ENCODE results near the gene NBPF4.

NBPF4 gene

GRCh38 chr1:108194051-108194450 lies 49.8 kb downstream of the NBPF4 start:
- H2AK5ac ChIP-seq (ENCODE audit: low read length) = no peak overlapping the region
- no peak overlapping the region for H3K56ac ChIP-seq (ENCODE audit: low read length)
- no peak overlapping the region for H3K4ac ChIP-seq (ENCODE audit: low read depth, low read length)
- H3K36me3 ChIP-seq (ENCODE audit: control insufficient read depth, insufficient read depth, low read length) = peaks cover 4% of the 10 kb centered on the region
- H3K23ac ChIP-seq (ENCODE audit: low read length) = no peak overlapping the region
- H3K18ac ChIP-seq (ENCODE audit: low read length) = no peak overlapping the region
- peaks cover 26% of the 10 kb centered on the region for H3K79me1 ChIP-seq (ENCODE audit: low read length)
- no peak overlapping the region for H3K27ac ChIP-seq (ENCODE audit: low read depth, low read length)
- WGBS (ENCODE audit: extremely low coverage, insufficient coverage, low lambda C conversion rate) = no CpG with 5 or more reads among the region's 1 CpG
- H3K4me2 ChIP-seq (ENCODE audit: low read length) = no peak overlapping the region
- H3K79me2 ChIP-seq (ENCODE audit: control insufficient read depth, insufficient read depth, low read length) = peaks cover 61% of the 10 kb centered on the region
- DNase-seq = no peak
- H4K8ac ChIP-seq (ENCODE audit: low read depth, low read length) = no peak overlapping the region
- H4K5ac ChIP-seq (ENCODE audit: low read length) = no peak overlapping the region
- peaks cover 2% of the 10 kb centered on the region for H3K4me1 ChIP-seq (ENCODE audit: control insufficient read depth, low read depth, low read length)
- no peaks in the 10 kb centered on the region for H3K27me3 ChIP-seq (ENCODE audit: insufficient read depth, low read length, poor library complexity)
- no peak overlapping the region for H3K9ac ChIP-seq (ENCODE audit: low read length)
- H2BK15ac ChIP-seq (replicated peaks; ENCODE audit: low read depth) = no peak overlapping the region
- no peak overlapping the region for H3K4me3 ChIP-seq (ENCODE audit: low read length)
- no peak overlapping the region for H2BK5ac ChIP-seq (ENCODE audit: low read length)
- no peak overlapping the region for H2BK120ac ChIP-seq (ENCODE audit: low read depth, low read length)

- Histone ChIP-seq H3K4me2 (ENCODE audit: low read length) (no peak overlapping the region), H3K4me1 (ENCODE audit: control insufficient read depth, low read depth, low read length) (peaks cover 2% of the 10 kb centered on the region), H3K27me3 (ENCODE audit: insufficient read depth, low read length, poor library complexity) (no peaks in the 10 kb centered on the region), H3K4ac (ENCODE audit: low read depth, low read length) (no peak overlapping the region), H3K79me2 (ENCODE audit: control insufficient read depth, insufficient read depth, low read length) (peaks cover 63% of the 10 kb centered on the region), H3K56ac (ENCODE audit: low read length) (no peak overlapping the region), H4K5ac (ENCODE audit: low read length) (no peak overlapping the region), H4K8ac (ENCODE audit: low read depth, low read length) (no peak overlapping the region), H3K4me3 (ENCODE audit: low read length) (no peak overlapping the region), H3K9ac (ENCODE audit: low read length) (no peak overlapping the region), H2BK15ac (replicated peaks; ENCODE audit: low read depth) (no peak overlapping the region), H3K36me3 (ENCODE audit: control insufficient read depth, insufficient read depth, low read length) (peaks cover 4% of the 10 kb centered on the region), H2BK120ac (ENCODE audit: low read depth, low read length) (no peak overlapping the region), H3K23ac (ENCODE audit: low read length) (no peak overlapping the region), H3K18ac (ENCODE audit: low read length) (no peak overlapping the region), H3K27ac (ENCODE audit: low read depth, low read length) (no peak overlapping the region), H2AK5ac (ENCODE audit: low read length) (no peak overlapping the region), H3K79me1 (ENCODE audit: low read length) (peaks cover 26% of the 10 kb centered on the region), H2BK5ac (ENCODE audit: low read length) (no peak overlapping the region)
- WGBS (ENCODE audit: extremely low coverage, insufficient coverage, low lambda C conversion rate) = no CpG with 5 or more reads among the region's 1 CpG
- no peak for DNase-seq
These were observed 50.5 kb downstream of the NBPF4 start for GRCh38 chr1:108193333-108193732.

GRCh38 chr1:108192581-108192980 lies 51.3 kb downstream of the NBPF4 start:
- no peak overlapping the region for H2BK120ac ChIP-seq (ENCODE audit: low read depth, low read length)
- no peak overlapping the region for H3K4ac ChIP-seq (ENCODE audit: low read depth, low read length)
- no peak overlapping the region for H4K8ac ChIP-seq (ENCODE audit: low read depth, low read length)
- H3K9ac ChIP-seq (ENCODE audit: low read length) = no peak overlapping the region
- H4K5ac ChIP-seq (ENCODE audit: low read length) = no peak overlapping the region
- no peaks in the 10 kb centered on the region for H3K27me3 ChIP-seq (ENCODE audit: insufficient read depth, low read length, poor library complexity)
- no peak overlapping the region for H3K27ac ChIP-seq (ENCODE audit: low read depth, low read length)
- no peak overlapping the region for H2BK5ac ChIP-seq (ENCODE audit: low read length)
- no CpG with 5 or more reads among the region's 28 CpGs for WGBS (ENCODE audit: extremely low coverage, insufficient coverage, low lambda C conversion rate)
- no peak overlapping the region for H3K18ac ChIP-seq (ENCODE audit: low read length)
- peaks cover 28% of the 10 kb centered on the region for H3K79me1 ChIP-seq (ENCODE audit: low read length)
- no peak overlapping the region for H2BK15ac ChIP-seq (replicated peaks; ENCODE audit: low read depth)
- no peak for DNase-seq
- H3K4me1 ChIP-seq (ENCODE audit: control insufficient read depth, low read depth, low read length) = no peaks in the 10 kb centered on the region
- no peak overlapping the region for H3K4me2 ChIP-seq (ENCODE audit: low read length)
- H3K23ac ChIP-seq (ENCODE audit: low read length) = no peak overlapping the region
- H3K4me3 ChIP-seq (ENCODE audit: low read length) = no peak overlapping the region
- peaks cover 4% of the 10 kb centered on the region for H3K36me3 ChIP-seq (ENCODE audit: control insufficient read depth, insufficient read depth, low read length)
- H3K79me2 ChIP-seq (ENCODE audit: control insufficient read depth, insufficient read depth, low read length) = peaks cover 60% of the 10 kb centered on the region
- no peak overlapping the region for H2AK5ac ChIP-seq (ENCODE audit: low read length)
- H3K56ac ChIP-seq (ENCODE audit: low read length) = no peak overlapping the region

- peaks cover 51% of the 10 kb centered on the region for H3K79me2 ChIP-seq (ENCODE audit: control insufficient read depth, insufficient read depth, low read length)
- no peaks in the 10 kb centered on the region for H3K27me3 ChIP-seq (ENCODE audit: insufficient read depth, low read length, poor library complexity)
- no peak overlapping the region for H3K56ac ChIP-seq (ENCODE audit: low read length)
These were observed 53.0 kb downstream of the NBPF4 start for GRCh38 chr1:108190686-108191416.

GRCh38 chr1:108190001-108190634 lies 53.8 kb downstream of the NBPF4 start:
- H2BK120ac ChIP-seq (ENCODE audit: low read depth, low read length) = no peak overlapping the region
- H3K9ac ChIP-seq (ENCODE audit: low read length) = no peak overlapping the region
- no peak overlapping the region for H3K27ac ChIP-seq (ENCODE audit: low read depth, low read length)
- no peak for DNase-seq
- H3K4ac ChIP-seq (ENCODE audit: low read depth, low read length) = no peak overlapping the region
- peaks cover 50% of the 10 kb centered on the region for H3K79me2 ChIP-seq (ENCODE audit: control insufficient read depth, insufficient read depth, low read length)
- H3K36me3 ChIP-seq (ENCODE audit: control insufficient read depth, insufficient read depth, low read length) = peaks cover 4% of the 10 kb centered on the region
- H2BK5ac ChIP-seq (ENCODE audit: low read length) = no peak overlapping the region
- no peaks in the 10 kb centered on the region for H3K27me3 ChIP-seq (ENCODE audit: insufficient read depth, low read length, poor library complexity)
- WGBS (ENCODE audit: extremely low coverage, insufficient coverage, low lambda C conversion rate) = no CpG with 5 or more reads among the region's 7 CpGs
- H3K18ac ChIP-seq (ENCODE audit: low read length) = no peak overlapping the region
- H3K4me3 ChIP-seq (ENCODE audit: low read length) = no peak overlapping the region
- H4K5ac ChIP-seq (ENCODE audit: low read length) = no peak overlapping the region
- H3K56ac ChIP-seq (ENCODE audit: low read length) = no peak overlapping the region
- peaks cover 20% of the 10 kb centered on the region for H3K79me1 ChIP-seq (ENCODE audit: low read length)
- H3K4me2 ChIP-seq (ENCODE audit: low read length) = no peak overlapping the region
- no peak overlapping the region for H2AK5ac ChIP-seq (ENCODE audit: low read length)
- H4K8ac ChIP-seq (ENCODE audit: low read depth, low read length) = no peak overlapping the region
- H3K23ac ChIP-seq (ENCODE audit: low read length) = no peak overlapping the region
- no peak overlapping the region for H2BK15ac ChIP-seq (replicated peaks; ENCODE audit: low read depth)
- no peaks in the 10 kb centered on the region for H3K4me1 ChIP-seq (ENCODE audit: control insufficient read depth, low read depth, low read length)

More at GRCh38 chr1:108190686-108191416, 53.0 kb downstream of the NBPF4 start:
- Histone ChIP-seq H3K27ac (ENCODE audit: low read depth, low read length) (no peak overlapping the region), H3K4me2 (ENCODE audit: low read length) (no peak overlapping the region), H3K18ac (ENCODE audit: low read length) (no peak overlapping the region), H3K23ac (ENCODE audit: low read length) (no peak overlapping the region), H3K4me3 (ENCODE audit: low read length) (no peak overlapping the region), H2BK5ac (ENCODE audit: low read length) (no peak overlapping the region), H2BK15ac (replicated peaks; ENCODE audit: low read depth) (no peak overlapping the region), H4K8ac (ENCODE audit: low read depth, low read length) (no peak overlapping the region), H3K9ac (ENCODE audit: low read length) (no peak overlapping the region), H2BK120ac (ENCODE audit: low read depth, low read length) (no peak overlapping the region), H2AK5ac (ENCODE audit: low read length) (no peak overlapping the region), H3K36me3 (ENCODE audit: control insufficient read depth, insufficient read depth, low read length) (peaks cover 4% of the 10 kb centered on the region), H3K4ac (ENCODE audit: low read depth, low read length) (no peak overlapping the region), H4K5ac (ENCODE audit: low read length) (no peak overlapping the region), H3K4me1 (ENCODE audit: control insufficient read depth, low read depth, low read length) (no peaks in the 10 kb centered on the region), H3K79me1 (ENCODE audit: low read length) (peaks cover 20% of the 10 kb centered on the region)
- DNase-seq = no peak
- WGBS (ENCODE audit: extremely low coverage, insufficient coverage, low lambda C conversion rate) = no CpG with 5 or more reads among the region's 5 CpGs
